ENCODE measurements around the gene SLC5A6. TPM values are rescaled to one million over a fixed set of nuclear protein-coding genes. Genes with fewer than 3 reads are reported as not detected.
"Not testable (repeated sequence)": the region's sequence is repeated elsewhere in the genome, so short reads cannot be mapped to it uniquely, and the experiment has no call there.

The SLC5A6 gene
- total RNA-seq, 2 experiments from 2014 or later: 74.2 to 81.9 TPM

DNA sequence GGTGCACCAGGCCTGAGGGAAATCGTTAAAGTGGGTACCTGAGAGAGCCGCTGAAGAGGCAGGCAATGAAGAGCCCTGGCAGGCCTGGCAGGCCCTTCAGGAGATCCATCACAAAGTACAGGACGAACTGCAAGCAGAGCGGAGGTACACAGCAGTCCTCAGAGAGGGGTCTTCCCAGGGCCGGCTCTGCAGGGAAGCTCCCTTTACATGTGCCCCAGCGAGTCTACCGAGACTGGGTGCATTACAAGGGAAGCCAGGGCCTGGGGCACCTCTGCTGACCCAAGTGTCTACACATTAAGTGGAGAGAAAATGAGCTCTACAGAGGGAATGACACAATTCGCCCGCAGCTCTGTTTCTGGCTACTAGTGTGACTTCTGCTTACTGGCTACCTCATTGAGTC lies 8.3 kb downstream of the SLC5A6 start:
- no peak for DNase-seq
- peaks cover 14% of the 10 kb centered on the region for H3K4me1 Mint-ChIP-seq
- peak overlapping the region; percentile 45 for H3K27ac Mint-ChIP-seq
- peaks cover 10% of the 10 kb centered on the region for H3K36me3 Mint-ChIP-seq
- H3K4me3 Mint-ChIP-seq: no peak overlapping the region
- H3K27me3 Mint-ChIP-seq: no peaks in the 10 kb centered on the region
- H3K9me3 Mint-ChIP-seq: no peaks in the 10 kb centered on the region

DNA sequence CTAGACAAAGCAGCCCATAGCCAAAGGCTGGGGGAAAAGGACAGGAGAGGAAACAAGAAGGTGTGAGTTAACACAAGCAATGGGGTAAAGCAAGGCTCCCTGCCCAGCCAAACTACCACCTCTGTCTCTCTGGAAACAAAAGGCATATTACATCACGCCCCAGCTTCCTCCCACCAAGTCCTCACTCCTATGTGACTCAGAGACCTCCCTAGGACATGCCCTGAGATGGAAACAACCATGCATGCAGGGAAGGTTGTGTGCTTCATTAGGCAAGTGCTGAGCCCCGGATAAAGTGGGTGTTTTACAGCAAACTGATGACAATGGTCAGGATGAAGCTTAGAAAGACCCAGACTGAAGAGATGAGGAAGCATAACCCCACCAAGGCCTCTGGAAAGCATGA lies 9.2 kb downstream of the SLC5A6 start:
- Mint-ChIP-seq H3K4me1 (peaks cover 11% of the 10 kb centered on the region), H3K27me3 (no peaks in the 10 kb centered on the region), H3K27ac (no peak overlapping the region), H3K9me3 (no peaks in the 10 kb centered on the region), H3K4me3 (no peak overlapping the region), H3K36me3 (peaks cover 6% of the 10 kb centered on the region)
- no peak for DNase-seq

DNA sequence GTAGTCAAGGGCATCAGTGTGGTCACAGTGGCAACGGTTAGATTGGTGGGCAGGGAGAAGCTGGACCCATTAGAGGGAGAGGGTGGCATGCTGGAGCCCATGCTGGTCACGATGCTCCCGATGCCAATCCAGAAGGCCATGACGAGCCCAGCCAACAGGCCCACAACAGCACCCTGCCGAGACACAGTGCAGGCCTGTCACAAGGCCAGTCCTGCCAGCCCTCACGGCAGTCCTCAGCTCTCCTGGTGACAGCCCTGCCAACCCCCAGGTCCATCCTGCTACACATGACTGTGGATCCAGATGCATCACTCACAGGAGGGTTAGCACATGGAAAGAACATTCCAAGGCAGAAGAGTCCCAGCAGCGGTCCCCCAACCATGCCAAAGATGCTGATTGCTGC lies 10.4 kb downstream of the SLC5A6 start:
- peaks cover 5% of the 10 kb centered on the region for H3K4me1 Mint-ChIP-seq
- peaks cover 6% of the 10 kb centered on the region for H3K36me3 Mint-ChIP-seq
- peak overlapping the region; percentile 16 for H3K27ac Mint-ChIP-seq
- no peaks in the 10 kb centered on the region for H3K27me3 Mint-ChIP-seq
- no peak overlapping the region for H3K4me3 Mint-ChIP-seq
- no peak for DNase-seq
- H3K9me3 Mint-ChIP-seq: no peaks in the 10 kb centered on the region

DNA sequence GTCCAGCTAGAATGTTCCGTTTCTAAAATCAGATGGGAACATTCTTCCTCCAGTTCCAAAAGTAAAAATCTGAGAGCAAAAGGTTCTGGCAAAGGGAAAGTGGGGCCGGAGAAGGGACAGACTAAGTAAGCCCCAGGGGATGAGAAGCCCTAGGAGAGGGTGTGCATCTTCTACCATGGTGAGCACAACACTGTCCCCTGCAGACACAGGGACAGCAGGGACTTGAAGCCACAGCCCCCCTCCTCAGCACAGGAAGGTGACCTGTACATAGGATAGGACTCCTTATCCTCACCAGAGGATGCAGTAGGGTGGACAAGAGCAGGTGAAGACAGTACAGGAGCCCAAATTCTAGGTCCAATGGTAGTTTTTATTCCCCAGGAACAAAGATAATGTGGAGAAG lies 12.8 kb downstream of the SLC5A6 start:
- Mint-ChIP-seq H3K4me1 (peaks cover 3% of the 10 kb centered on the region), H3K36me3 (peaks cover 6% of the 10 kb centered on the region), H3K27me3 (no peaks in the 10 kb centered on the region), H3K27ac (no peak overlapping the region), H3K9me3 (no peaks in the 10 kb centered on the region), H3K4me3 (no peak overlapping the region)
- DNase-seq: no peak

DNA sequence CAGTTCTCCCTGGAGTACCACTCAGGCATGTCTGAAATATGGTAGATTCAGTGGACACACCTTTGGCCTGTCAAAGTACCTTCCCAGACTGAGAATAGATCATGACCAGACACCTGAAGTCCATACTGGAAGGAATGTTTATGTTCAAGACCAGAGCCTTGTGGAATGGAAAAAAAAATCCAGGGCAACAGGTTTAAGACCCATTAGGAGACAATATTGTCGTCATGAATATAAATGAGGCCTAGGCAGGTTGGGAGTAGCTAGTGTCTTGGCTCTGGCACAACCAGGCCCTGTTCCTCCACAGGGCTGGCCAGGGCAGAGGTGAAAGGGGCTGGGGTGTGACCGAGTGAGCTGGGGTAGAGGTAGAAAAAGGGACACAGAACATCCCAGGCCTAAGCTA lies 13.4 kb downstream of the SLC5A6 start:
- Mint-ChIP-seq H3K27me3 (no peaks in the 10 kb centered on the region), H3K36me3 (peaks cover 6% of the 10 kb centered on the region), H3K27ac (no peak overlapping the region), H3K4me3 (no peak overlapping the region), H3K9me3 (no peaks in the 10 kb centered on the region), H3K4me1 (peaks cover 3% of the 10 kb centered on the region)
- DNase-seq: no peak

DNA sequence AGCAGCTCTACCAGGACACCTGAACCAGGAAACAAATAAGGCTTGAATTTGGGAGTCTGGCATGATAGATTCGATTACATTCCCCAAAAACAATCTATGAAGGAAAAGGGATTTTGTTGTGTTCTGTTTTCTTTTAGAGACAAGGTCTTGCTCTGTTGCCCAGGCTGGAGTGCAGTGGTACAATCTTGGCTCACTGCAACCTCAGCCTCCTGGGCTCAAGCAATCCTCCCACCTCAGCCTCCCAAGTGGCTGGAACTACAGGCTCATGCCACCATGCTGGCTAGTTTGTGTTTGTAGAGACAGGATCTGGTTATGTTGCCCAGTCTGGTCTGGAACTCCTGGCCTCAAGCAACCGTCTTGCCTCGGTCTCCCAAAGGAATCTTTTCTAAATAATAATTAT lies 14.0 kb downstream of the SLC5A6 start:
- not testable (repeated sequence) for H3K27me3 Mint-ChIP-seq, H3K36me3 Mint-ChIP-seq, H3K9me3 Mint-ChIP-seq, H3K4me1 Mint-ChIP-seq, DNase-seq, H3K4me3 Mint-ChIP-seq, H3K27ac Mint-ChIP-seq

DNA sequence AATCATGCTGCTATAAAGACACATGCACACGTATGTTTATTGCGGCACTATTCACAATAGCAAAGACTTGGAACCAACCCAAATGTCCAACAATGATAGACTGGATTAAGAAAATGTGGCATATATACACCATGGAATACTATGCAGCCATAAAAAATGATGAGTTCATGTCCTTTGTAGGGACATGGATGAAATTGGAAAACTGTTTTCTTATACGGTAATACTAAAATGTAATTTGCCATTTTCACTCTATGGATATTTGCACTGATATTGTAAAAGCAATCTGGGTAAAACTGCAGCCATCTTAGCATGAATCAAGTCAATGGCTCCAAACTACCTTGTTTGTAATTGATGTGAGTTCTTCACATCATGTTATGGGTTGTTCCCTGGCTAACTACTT lies 16.3 kb downstream of the SLC5A6 start:
- not testable (repeated sequence) for H3K27ac Mint-ChIP-seq, DNase-seq, H3K9me3 Mint-ChIP-seq, H3K27me3 Mint-ChIP-seq, H3K36me3 Mint-ChIP-seq, H3K4me1 Mint-ChIP-seq, H3K4me3 Mint-ChIP-seq

DNA sequence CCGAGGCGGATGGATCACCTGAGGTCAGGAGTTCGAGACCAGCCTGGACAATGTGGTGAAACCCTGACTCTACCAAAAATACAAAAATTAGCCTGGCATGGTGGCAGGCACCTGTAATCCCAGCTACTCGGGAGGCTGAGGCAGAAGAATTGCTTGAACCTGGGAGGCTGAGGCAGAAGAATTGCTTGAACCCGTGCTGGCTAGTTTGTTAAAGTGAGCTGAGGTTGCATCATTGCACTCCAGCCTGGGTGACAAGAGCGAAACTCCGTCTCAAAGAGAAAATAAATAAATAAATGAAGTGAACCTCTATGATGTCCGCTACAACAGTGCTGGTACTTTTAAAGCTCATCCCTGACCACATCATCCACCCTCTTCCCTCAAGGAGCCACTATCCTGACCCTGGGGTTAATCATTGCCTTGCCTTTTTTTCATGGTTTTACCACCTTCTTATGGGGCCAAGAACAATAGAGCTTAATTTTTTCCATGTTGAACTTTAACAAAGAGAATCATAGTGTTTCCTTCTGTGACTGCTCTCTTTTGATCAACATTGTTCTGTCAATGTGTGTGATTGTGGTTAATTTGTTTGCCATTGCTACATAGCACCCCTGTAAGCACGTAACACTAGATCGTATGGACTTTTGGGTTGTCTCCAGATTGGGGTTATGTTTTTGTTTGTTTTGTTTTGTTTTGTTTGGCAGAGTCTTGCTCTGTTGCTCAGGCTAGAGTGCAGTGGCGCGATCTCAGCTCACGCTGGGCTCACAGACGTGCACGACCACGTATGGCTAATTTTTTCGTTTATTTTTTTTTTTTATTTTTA lies 17.3 kb downstream of the SLC5A6 start:
- no peaks in the 10 kb centered on the region for H3K9me3 Mint-ChIP-seq
- peaks cover 4% of the 10 kb centered on the region for H3K4me1 Mint-ChIP-seq
- no peak for DNase-seq
- peaks cover 2% of the 10 kb centered on the region for H3K36me3 Mint-ChIP-seq
- H3K27ac Mint-ChIP-seq: no peak overlapping the region
- H3K4me3 Mint-ChIP-seq: no peak overlapping the region
- no peaks in the 10 kb centered on the region for H3K27me3 Mint-ChIP-seq

DNA sequence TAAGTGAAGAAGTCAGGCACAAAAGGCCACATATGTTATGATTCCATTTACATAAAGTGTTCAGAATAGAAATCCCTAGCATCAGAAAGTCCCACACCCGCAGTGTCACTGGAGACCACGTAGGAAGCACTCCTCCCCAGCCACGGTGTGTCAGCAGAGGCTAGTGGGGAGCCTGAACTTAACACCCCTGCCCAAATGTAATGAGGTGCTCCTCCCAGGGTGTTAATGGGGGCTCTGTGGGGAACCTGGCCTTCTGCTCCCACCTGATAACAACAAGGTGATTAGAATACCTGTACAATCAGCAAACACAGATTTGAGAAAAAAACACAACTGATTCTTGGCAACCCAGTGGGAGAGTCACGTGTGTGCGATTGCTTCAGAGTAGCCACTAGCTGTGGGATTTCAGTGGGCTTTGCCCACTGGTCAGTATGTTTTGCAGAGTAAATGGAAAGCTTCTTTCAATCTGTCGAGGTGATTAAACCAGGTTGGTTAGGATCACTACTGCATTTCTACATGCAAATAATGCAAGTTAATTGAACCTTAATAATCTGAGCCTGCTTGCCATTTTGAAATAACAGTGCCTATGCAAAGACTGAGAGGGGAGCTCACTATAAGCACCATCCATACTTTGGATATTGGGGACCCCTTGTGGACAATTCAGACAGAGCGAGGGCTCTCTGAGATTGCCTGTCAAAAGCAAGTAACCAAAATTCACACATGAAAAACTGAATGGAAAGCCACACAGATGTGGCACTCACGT lies 20.8 kb downstream of the SLC5A6 start:
- H3K27ac Mint-ChIP-seq: no peak overlapping the region
- no peaks in the 10 kb centered on the region for H3K9me3 Mint-ChIP-seq
- H3K36me3 Mint-ChIP-seq: no peaks in the 10 kb centered on the region
- DNase-seq: peak; percentile 33
- H3K4me3 Mint-ChIP-seq: no peak overlapping the region
- peaks cover 4% of the 10 kb centered on the region for H3K4me1 Mint-ChIP-seq
- peaks cover 4% of the 10 kb centered on the region for H3K27me3 Mint-ChIP-seq

DNA sequence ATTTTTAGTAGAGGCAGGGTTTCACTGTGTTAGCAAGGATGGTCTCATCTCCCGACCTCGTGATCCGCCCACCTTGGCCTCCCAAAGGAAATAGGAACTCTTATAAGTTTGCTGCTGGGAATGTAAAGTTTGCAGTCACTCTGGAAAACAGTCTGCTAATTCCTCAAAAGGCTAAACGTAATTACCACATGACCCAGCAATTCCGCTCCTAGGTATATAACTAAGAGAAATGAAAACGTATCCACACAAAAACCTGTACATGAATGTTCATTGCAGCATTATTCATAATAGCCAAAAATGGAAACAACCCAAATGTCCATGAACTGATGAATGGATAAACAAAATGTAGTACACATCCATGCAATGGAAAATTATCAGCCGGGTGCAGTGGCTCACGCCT lies 22.1 kb downstream of the SLC5A6 start:
- peaks cover 4% of the 10 kb centered on the region for H3K4me1 Mint-ChIP-seq
- no peaks in the 10 kb centered on the region for H3K36me3 Mint-ChIP-seq
- peaks cover 7% of the 10 kb centered on the region for H3K27me3 Mint-ChIP-seq
- H3K27ac Mint-ChIP-seq: no peak overlapping the region
- no peak overlapping the region for H3K4me3 Mint-ChIP-seq
- no peak for DNase-seq
- no peaks in the 10 kb centered on the region for H3K9me3 Mint-ChIP-seq

DNA sequence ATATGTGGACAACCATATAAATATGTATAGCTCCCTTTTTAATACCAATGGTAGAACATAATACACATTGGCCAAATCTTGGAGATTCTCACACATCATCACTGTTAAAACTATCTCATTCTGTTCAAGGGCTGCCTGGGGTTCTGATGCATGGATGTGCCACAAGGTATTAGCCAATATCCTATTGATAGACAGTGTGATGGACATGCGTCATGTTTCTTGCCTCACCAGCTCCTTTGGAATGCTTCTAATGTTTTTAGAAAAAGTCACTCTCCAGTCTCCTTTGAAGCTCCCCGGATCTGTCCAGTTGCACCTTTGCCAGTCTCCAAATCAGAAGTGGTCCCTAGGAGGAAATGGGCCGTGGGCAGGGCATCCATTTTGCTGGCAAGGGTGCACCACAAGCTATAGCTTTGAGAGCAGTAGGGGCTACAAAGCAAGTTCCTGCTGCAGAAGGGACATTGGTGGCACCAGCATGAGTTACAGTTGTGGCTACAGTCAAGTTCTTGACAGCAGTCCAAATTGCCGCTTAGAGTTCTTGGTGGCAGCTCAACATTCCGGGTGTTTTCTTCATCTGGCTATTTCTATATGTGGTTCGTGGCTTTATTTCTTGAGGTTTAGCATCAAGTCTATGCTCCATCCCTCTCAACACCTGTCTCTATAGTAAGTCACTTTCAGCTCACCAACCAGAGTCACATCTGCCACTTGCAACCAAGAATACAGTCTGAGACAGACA lies 25.3 kb downstream of the SLC5A6 start:
- no peaks in the 10 kb centered on the region for H3K36me3 Mint-ChIP-seq
- no peaks in the 10 kb centered on the region for H3K9me3 Mint-ChIP-seq
- H3K27me3 Mint-ChIP-seq: peaks cover 17% of the 10 kb centered on the region
- H3K4me3 Mint-ChIP-seq: no peak overlapping the region
- H3K27ac Mint-ChIP-seq: no peak overlapping the region
- DNase-seq: no peak
- H3K4me1 Mint-ChIP-seq: peaks cover 4% of the 10 kb centered on the region

DNA sequence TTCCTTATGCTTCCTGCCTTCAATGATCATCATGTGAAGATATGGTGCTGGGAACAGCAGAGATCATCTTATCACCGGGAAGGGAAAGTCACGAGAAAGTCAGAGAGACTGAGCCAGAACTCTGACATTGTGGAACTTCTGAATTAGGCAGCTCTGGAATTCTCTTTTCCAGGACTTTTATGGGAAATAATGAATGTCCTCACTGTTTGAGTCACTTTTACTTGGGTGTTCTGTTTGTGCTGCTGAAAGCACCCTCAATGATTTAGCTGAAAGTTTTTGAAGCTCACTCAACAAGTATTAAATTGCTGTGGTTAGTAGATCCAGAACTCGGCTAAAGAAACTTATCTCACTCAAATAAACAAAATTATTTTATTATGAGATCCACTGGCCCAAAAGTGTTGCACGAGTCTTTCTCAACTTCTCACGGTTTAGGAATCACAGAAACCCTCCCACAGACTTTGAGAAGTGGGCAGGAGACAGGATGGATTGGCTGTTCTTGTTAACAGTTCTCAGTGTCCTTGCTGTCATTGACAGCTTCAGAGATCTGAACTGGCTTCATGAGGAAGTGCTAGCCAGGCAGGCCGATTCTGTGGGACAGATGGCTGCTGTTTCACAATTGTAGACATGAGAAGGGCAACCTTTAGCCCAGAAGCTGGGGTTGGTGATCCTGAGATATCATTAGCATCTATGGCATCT lies 26.6 kb downstream of the SLC5A6 start:
- Mint-ChIP-seq H3K27ac (no peak overlapping the region), H3K9me3 (no peaks in the 10 kb centered on the region), H3K27me3 (peaks cover 21% of the 10 kb centered on the region), H3K4me3 (no peak overlapping the region), H3K4me1 (no peaks in the 10 kb centered on the region), H3K36me3 (no peaks in the 10 kb centered on the region)
- DNase-seq: no peak

DNA sequence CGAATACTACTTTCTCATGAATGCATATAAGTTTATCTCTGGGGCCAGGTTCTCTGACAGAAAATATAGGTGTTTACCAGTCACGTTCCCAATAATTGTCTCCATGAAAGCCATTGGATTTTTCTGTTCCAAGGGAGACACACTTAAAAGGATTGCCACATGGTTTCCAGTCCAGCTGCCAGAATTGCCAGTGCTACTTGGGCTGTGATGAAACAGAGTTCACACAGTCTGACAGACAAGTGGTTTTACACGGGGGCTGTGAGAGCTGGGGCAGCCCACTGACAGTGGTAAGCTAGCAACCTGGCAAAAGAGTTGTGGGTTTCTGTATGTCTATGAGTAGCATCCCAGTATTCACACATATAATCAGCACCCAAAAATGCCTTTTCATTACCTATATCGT lies 28.0 kb downstream of the SLC5A6 start:
- Mint-ChIP-seq H3K27ac (no peak overlapping the region), H3K4me1 (no peaks in the 10 kb centered on the region), H3K4me3 (no peak overlapping the region), H3K36me3 (no peaks in the 10 kb centered on the region), H3K9me3 (no peaks in the 10 kb centered on the region), H3K27me3 (peaks cover 28% of the 10 kb centered on the region)
- no peak for DNase-seq

DNA sequence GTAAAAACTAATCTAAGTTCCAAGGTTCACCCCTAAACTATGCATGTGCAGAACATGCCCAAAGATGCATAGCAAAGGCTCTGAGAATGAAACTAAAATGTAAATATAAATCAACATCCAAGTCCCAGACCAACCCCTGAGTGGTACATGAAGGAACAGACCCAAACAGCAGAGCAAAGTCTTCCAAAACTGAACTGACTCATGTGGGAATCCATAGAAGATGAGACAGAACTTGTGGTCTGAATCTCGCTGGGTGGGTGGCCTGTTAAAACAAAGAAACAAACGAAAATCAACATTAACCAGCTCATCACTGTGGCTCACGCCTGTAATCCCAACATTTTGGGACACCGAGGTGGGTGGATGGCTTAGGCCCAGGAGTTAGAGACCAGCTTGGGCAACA lies 29.7 kb downstream of the SLC5A6 start:
- Mint-ChIP-seq H3K4me1 (no peaks in the 10 kb centered on the region), H3K36me3 (no peaks in the 10 kb centered on the region), H3K4me3 (no peak overlapping the region), H3K27me3 (peaks cover 36% of the 10 kb centered on the region), H3K9me3 (no peaks in the 10 kb centered on the region), H3K27ac (no peak overlapping the region)
- DNase-seq: no peak
